Measurements from ENCODE around the gene KRT78.

The KRT78 gene

DNA sequence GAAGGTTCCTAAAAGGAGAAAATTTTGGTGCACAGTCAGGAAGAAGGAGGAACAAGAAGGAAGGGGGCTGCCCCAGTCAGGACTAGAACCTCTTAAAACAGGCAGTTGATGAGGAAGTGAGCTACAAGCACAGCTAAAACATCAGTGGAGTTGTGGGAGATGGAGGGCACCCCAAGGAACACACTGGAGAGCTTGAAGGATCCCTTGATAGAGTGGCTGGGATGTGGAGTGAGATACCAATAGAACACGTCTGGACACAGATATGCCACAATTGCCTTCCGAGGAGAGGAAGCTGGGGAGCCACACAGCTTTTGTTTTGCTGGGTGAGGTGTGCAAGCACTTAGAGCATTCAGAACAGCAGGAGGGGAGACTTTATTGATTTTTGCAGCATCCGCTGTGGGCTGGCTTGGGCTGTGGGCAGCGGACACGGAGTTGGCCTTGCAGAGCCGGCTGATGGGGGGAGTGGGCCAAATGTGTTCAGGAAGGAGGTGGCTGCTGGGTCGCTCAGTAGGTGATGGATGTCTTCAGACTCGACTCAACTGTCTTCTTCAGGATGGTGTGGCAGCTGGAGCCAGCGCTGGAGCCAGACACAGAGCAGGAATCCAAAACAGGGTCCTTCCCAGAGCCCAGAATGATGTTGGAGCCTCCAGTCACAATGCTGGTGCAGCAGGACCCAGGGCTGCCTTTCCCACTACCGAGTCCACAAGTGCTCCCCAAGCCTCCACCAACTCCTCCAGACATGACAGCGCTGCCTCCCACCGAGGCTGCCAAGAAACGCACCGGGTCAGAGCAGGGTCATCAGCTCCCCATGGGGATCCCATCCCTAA is 10.0 kb downstream of the KRT78 start:
- DNase-seq (ENCODE audit: low spot score) = no peak

DNA sequence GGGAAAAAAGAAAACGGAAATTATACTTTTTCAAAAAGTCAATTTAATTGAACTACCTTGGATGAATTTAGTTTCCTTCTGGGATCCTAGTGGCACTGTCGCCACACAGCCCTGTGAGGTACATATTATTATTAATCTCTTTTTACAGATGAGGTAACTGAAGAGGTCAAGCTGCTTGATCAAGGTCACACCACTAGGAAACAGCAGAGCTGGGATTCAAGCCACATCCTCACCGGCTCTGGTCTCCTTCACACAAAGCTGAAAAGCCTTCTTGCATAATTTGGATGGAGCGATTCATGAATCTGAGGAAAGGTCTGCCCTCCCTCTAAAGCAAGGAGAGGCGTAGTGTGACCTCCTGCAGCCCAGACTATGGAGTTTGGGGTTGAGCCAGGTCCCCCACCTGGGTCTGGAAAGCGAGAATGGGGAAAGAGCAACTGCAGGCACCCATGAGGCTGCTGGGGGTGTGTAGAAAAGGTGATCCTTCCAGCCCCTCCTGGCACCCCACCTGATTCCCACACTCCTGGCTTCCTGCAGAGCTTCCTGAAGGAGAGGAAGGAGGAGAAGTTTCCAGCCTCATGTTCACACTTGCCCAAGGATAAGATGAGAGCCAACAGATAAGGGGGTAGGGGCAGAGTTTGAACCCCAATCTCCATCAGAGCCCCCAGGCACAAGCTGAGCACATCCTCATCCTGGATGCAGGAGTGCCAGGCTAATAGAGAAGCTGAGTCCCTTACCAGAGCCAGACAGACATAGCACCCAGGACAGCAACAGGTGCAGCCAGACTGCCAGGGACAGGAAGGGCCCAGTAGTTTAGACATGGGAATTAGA is 10.8 kb downstream of the KRT78 start:
- no peak for DNase-seq (ENCODE audit: low spot score)

DNA sequence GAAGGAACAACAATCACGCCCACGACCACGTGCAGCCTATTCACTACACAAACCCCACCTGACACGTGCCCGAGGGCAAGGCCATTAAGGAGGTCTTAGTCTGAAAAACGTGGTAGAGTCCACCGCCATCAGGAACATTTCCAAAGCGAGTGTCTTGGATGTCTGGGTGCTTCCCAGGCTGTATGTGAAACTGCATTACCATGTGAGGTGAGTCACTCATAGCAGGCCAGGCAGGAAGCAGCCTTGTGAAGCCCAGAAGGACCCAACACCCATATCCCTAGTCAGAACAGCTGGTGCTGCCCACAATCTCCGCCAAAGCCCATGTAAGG is 11.4 kb downstream of the KRT78 start:
- no peak for DNase-seq (ENCODE audit: low spot score)

DNA sequence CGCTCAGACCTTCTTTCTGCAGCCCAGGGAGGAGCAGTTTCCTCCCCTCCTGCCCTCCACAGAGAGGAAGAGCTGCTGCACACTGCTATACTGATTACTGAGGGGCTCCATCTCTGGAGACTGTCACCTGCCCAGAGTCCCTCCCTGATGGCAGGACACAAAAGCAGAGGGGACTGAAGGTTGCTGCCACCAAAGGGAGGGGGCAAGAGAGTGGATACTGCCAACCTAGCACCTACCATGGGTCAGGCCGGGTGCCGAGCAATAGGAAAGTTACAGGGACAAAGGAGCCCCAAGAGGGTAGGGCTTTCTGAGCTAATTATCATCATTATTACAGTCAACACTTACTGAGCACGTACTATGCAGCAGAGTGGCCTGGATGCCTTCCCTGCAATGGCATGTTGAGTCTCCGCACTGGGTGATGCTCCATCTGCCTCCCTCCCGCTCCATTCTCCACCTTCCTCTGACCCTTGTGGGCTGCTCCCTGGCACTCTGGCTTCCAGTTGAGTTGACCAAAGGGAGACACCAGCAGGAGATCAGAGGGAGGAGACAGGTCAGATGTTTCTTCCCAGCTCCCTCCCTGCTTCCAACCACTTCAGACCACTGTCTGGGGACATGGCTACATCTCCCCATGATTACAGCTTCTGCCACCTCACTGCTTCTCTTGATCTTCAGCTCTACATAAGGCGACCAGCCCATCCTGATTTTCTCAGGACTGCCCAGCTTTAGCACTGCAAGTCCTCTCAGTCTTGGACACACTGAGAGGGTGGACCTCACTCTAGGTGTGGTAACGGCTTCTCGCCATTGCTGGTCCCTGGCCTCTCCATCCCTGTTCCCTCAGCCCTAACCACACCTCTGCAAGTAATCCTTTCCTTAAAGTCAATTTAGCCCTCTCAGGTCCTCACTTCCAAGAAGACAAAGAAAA is 12.0 kb downstream of the KRT78 start:
- DNase-seq (ENCODE audit: low spot score) = no peak

DNA sequence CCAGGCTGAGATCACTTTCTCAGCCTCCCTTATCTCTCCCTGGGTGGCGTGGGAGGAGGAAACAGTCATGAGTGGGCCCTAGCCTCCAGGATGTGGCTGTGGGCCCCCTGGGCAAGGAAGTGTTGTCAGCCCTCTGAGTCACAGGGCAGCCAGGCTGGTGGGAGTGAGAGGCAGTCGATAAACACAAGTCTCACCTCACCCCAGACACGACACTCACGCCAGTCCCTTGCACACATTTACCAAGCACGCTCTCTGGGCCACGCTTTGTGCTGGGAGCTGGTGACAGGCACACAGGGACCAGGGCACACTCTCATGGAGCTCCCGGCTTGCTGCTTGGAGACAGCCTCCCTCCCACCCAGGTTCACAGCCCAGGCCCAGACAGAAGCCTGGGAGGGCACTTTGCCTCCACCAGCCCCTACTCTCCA is 12.7 kb downstream of the KRT78 start:
- DNase-seq (ENCODE audit: low spot score) = no peak

DNA sequence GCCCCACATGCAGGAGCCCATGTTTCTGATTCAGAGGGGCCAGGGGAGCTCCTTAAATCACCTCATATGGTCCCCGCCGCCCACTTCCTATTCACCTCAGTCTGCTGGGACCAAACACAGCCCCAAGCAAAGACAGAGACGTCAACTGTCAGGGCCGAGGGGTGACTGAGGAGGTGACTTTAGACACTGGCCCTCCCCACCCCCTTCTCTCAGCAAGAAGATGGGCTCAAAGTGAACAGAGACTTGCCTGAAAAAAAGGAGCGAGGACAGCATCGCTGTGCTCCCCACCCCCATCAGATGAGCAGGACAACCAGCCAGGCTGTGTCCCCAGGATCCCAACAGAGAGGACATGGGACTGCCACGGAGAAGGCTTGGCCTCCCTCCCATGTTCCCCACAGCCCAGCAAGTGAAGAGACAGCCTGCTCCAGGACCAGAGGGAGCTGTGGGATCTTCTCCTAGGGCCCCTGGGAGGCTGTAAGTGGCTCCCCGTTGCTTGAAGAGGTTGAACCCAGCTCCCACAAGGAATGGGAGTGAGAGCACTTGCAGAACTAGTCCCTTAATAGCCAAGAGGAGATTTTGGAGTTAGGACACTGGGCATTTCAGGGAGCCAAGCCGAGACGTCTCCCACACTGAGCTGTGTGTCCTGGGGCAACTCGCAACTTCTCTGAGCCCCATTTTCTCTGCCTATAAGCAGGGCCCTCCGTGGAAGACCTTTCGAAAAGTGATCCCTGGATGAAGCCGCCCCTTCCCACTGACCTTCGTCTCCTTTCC is 13.3 kb downstream of the KRT78 start:
- no peak for DNase-seq (ENCODE audit: low spot score)

DNA sequence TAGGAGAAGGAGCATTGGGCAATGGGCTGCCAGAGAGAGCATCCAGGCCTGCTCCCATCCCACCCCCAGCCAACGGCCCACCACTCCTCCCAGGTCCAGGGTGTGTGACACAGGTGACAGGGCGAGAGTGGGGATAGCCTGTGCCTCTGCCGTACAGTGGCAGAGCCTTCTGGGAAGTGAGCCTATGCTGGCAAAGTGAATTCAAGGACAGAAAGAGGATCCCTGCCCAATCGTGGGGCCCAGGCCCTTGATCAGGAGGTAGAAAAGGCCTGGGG is 14.1 kb downstream of the KRT78 start:
- DNase-seq (ENCODE audit: low spot score) = no peak

DNA sequence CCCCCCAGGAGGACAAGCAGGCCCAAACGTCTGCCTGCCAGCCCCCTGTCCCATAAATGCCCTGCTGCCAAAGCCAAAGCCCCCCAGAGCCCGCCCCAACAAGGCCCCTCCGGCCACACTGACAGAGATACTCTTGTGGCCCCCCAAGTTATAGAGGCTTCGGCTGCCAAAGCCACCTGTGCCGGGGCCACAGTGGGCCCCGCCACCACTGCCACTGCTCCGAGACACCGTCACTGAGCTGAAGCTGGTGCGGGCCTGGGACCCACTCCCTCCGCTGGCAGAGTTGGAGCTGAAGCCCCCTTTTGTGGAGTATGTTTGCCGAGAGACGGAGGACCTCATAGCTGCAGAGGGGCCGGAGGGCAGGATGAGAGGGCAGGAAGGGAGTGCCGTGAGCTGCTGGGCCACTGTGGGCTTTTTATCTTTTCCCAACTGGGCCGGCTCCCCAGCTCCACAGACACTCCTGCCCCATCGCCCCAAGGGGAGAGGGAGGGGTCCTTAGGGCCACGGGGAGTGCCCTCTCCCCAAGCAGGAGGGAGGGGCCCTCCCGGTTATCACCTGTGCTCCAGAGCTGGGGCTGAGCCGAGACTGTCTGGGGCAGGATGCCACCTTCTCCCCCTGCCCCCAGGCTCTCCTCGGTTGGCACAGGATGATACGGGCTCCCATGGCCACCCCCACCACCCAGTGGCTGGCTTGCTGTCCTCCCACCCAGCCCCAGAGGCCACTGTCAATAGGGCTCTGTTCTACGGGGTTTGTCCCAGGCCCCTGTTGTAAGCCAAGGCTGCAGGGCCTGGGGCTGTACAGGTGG is 14.7 kb downstream of the KRT78 start, which contains the start of gene KRT79:
Gene KRT79 (minus strand): TSS at position 390 of the 805 bp plus-strand sequence. CDS start 51 bp downstream, at position 339.
- no peak for DNase-seq (ENCODE audit: low spot score)

DNA sequence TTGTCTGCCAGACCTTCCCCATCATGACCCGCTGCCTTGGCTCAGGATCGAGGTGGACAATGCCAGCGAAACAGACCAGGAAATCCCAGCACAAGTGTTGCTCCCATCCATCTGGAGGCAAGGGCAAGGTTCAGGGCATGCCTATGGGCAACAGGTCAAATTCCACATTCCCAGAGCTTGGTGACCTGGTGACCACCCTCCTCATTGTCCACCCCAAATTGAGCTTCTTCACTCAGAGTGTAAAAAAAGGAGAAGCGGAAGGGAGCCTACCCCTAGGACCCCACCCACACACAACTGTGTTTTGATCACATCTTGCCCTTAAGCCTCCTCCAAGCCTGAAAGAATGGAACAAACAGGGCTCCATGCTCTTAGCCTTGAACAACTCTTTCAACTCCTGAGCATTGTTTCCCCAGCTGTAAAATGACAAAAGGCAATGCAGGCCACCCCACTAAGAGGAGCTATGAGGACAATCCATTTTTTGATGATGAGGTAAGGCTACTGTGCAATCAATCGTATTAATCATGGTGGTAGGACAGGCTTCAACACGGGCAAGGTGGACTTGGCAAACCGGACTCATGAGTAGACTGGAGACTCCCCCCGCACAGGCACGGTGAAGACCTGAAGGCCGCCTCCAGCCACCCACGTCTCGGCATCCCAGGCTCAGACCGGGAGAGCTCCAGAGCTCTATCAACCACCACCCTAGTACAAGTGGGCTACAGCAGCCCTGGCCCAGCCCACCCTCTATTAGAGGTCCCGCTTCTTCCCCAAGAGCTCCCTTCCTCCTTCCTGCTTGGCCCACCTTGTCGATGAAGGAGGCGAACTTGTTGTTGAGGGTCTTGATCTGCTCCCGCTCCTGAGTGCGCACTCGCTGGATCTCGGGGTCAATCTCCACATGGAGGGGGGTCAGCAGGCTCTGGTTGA is 15.5 kb downstream of the KRT78 start:
- no peak for DNase-seq (ENCODE audit: low spot score)

DNA sequence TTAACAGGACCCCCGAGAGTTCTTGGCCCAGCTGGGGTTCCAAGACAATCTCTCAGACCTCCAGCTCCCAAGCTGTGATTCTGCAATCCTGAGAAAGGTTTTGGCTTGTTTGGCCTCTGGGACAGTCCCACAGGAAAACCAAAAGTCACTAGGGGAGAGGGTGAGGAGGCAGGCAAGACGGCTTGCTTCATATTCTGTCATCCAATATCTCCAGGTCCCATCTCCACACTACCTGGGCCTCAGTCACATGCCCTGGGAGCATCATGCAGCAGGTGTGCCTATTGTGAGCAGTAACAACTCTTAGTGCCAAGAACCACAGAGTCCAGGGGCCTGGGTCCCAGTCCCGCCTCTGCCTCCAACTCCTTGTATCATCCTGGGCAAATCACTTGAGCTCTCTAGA is 16.3 kb downstream of the KRT78 start:
- DNase-seq (ENCODE audit: low spot score) = no peak

DNA sequence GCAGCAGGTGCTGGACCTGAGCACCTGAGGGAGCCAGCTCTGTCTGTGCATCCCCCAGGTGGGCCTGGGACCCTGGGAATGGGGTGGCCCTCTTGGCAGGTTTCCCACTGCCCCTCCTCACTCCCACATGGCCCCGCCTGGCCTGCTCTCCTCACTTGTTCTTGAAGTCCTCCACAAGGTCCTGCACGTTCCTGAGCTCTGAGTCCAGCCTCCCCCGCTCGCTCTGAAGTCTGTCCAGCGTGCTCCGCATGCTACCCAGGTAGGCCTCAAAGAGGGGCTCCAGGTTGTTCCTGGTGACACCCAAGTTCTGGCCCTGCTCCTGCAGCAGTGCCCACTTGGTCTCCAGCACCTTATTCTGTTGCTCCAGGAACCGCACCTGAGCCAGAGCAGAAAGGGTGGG is 17.5 kb downstream of the KRT78 start:
- no peak for DNase-seq (ENCODE audit: low spot score)

DNA sequence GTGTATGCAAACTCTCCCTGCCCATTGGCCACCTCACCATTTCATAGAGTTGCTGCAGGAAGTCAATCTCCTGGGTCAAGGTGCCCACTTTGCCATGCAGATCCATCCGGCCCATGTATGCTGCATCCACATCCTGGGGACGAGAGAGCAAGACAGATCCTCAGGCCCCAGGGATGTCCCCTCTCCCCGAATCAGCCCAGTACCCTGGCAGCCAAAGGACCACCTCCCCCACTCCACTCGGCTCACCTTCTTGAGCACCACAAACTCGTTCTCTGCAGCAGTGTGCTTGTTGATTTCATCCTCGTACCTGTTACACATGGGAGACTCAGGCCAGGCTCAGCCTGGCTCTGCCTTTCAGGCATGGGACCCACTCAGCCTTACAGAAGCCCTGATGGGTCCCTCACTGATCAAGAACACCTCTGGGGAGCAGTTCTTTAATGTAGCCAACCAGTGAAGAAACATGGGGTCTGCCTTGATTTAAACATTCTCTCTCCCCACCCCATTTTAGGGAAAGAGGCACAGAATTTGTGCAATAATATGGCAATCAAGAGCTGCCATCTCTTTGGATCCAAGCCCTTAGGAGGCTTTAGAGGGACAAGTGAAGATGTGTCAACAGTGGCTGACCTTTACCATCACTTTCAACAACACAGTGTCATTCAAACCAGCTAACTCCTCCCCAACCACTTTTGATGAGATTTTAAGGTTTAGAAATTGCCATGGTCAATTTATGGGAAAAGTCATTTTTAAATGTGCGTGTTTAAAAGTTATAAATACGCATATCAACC is 18.6 kb downstream of the KRT78 start:
- DNase-seq (ENCODE audit: low spot score) = no peak

DNA sequence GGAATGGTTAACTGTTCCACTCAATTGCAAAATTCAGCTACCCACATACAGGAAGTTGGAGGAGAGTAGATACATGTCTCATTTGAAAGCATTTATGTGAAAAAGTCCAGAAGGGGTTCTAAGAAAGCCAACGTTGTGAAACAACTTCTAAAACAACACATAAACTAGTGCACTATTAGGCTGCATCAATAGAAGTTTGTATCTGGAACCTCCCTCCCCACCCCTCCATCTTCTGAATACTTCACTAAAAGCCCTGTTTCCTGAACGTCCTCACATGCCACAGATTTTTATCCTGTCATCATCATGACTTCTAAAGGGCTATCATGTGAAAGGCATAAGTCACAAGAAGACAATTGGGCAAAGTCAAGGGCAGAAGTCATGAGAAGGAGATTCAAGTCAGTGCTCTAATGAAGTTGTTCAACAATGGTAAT is 20.2 kb downstream of the KRT78 start:
- no peak for DNase-seq (ENCODE audit: low spot score)

DNA sequence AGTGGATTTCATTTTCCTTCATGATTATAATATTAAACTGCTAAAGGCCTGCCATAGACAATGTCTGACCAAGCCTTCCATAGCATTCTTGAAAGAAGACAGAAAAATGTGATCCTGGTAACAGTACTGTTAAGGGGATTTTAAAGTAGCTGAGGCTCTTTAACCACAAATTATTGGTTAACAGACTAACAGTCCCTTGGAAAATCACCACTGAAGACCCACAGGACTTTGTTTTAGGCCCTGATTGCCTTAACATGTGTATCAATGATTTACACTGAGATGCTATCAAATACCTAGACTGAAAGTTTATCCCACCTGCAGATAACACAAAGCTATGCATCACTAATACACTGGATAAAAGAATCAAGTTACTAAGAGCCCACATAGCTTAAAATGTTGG is 20.6 kb downstream of the KRT78 start:
- DNase-seq (ENCODE audit: low spot score) = no peak

DNA sequence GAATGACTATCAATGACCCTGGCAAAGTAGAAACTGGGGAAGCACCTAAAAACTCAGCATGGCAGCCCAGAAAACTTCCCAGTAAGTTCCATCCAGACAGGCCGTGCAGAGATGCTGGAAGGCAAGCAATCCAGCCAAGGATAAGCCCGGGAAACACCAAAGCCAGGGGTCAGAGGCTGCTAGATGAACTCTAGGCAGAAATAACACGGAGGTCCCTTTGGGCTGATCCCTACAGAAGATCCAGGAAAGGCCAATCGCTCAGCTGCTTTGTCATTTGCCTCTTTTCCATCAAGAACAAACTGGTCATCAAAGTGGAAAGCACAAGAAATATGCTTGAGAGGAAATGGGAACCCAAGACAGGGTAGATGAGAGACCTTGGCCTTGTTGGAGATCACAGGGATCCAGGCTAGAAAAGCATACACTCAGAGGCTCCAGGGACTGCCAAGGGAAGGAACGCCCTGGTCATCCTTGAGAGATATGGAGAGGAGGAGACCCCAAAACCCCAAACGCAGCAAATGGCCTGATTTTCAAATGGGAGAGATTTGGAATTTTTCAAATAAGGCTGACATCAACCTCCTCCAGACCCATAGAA is 21.2 kb downstream of the KRT78 start:
- no peak for DNase-seq (ENCODE audit: low spot score)

DNA sequence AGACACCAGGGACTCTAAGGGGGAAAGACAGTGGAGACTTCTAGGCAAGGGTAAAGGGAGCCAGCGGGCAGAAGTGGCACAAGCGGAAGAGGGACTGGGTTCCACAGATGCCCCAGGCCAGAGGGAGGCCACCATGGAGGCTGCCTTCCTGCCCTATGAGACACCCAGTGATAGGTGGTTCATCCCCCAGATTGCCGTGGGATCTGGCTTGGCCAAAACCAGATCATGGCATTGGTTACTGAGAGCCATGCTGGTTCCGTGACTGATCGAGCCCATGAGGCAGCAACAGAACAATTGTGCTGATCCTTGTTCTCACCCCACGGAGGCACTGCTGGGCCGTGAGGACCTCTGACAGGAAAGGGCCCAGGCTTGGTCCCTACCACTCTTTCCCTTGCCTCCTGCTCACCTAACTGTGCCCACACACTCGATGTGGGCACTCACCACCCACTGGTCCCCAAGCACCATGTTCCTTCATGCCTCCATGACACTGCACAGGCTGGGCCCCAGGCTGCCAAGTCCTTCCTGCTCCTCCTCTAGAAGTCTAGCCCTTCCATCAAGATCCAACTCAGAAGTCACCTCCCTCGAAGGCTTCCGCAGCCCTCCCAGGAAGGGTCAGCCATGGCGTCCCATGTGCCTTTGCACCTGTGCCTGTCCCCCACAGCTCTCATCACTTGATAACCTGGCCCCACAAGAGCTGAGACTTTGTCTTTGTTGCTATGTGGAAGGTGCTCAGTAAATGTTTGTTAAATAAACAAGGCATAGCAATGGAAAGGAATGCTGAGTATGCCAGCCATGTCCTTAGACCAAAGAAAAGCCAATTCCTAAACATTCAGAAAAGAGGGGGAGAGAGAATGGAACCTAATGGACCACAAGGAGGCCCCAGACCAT is 21.9 kb downstream of the KRT78 start:
- no peak for DNase-seq (ENCODE audit: low spot score)

DNA sequence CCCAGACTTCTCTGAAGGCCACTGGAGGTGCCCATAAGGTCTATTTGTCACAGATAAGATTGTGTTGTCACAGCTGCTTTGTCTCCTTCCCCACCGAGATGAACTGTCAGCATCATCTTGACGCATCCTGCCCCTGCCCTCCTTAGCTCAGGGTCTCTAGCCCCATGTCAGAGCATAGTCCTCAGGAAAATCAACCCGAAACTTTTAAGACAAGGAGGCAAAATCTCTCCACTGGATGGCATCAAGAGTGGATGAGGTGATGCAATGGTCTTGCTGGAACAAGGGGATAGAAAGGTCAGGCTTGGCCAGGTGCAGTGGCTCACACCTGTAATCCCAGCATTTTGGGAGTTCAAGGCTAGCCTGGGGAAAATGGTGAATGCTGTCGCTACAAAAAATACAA is 22.8 kb downstream of the KRT78 start:
- no peak for DNase-seq (ENCODE audit: low spot score)

Measured in Ammon's horn (tissue), 1 donor.